ENCODE measurements around the gene PRDM16.

The PRDM16 gene

GRCh38 chr1:3298197-3298596 lies 229.2 kb downstream of the PRDM16 start:
- Mint-ChIP-seq H3K4me1 (no peaks in the 10 kb centered on the region), H3K36me3 (no peaks in the 10 kb centered on the region), H3K9me3 (no peaks in the 10 kb centered on the region), H3K27ac (no peak overlapping the region), H3K27me3 (peaks cover 0 to 6% of the 10 kb centered on the region in 2 donors), H3K4me3 (no peak overlapping the region)
- no peak for DNase-seq
- no peak for ATAC-seq (replicated peaks)

GRCh38 chr1:3304246-3304645 lies 235.2 kb downstream of the PRDM16 start:
- peaks cover 0 to 5% of the 10 kb centered on the region in 2 donors for H3K4me1 Mint-ChIP-seq
- DNase-seq (no peak), ATAC-seq (replicated peaks) (no peak)
- no peaks in the 10 kb centered on the region for H3K9me3 Mint-ChIP-seq
- no peak overlapping the region for H3K27ac Mint-ChIP-seq
- H3K36me3 Mint-ChIP-seq, result no peaks in the 10 kb centered on the region
- no peak overlapping the region for H3K4me3 Mint-ChIP-seq
- peaks cover 4 to 5% of the 10 kb centered on the region in 2 donors for H3K27me3 Mint-ChIP-seq

GRCh38 chr1:3304692-3305091 lies 235.7 kb downstream of the PRDM16 start:
- H3K9me3 Mint-ChIP-seq, result no peaks in the 10 kb centered on the region
- no peak for ATAC-seq (replicated peaks)
- no peaks in the 10 kb centered on the region for H3K36me3 Mint-ChIP-seq
- no peak for DNase-seq
- peaks cover 0 to 5% of the 10 kb centered on the region in 2 donors for H3K4me1 Mint-ChIP-seq
- no peak overlapping the region for H3K27ac Mint-ChIP-seq
- peaks cover 5 to 8% of the 10 kb centered on the region in 2 donors for H3K27me3 Mint-ChIP-seq
- H3K4me3 Mint-ChIP-seq, result no peak overlapping the region

- no peak overlapping the region for H3K4me3 Mint-ChIP-seq
- H3K27me3 Mint-ChIP-seq, result peaks cover 7 to 10% of the 10 kb centered on the region in 2 donors
- ATAC-seq (replicated peaks) (no peak), DNase-seq (no peak)
- H3K36me3 Mint-ChIP-seq, result no peaks in the 10 kb centered on the region
- H3K27ac Mint-ChIP-seq, result no peak overlapping the region
- H3K4me1 Mint-ChIP-seq, result peaks cover 0 to 5% of the 10 kb centered on the region in 2 donors
- H3K9me3 Mint-ChIP-seq, result no peaks in the 10 kb centered on the region
Measured at GRCh38 chr1:3305156-3305555, 236.2 kb downstream of the PRDM16 start.

GRCh38 chr1:3306583-3307291 lies 237.7 kb downstream of the PRDM16 start:
- Mint-ChIP-seq H3K9me3 (no peaks in the 10 kb centered on the region), H3K4me3 (no peak overlapping the region), H3K4me1 (peaks cover 0 to 5% of the 10 kb centered on the region in 2 donors), H3K27ac (no peak overlapping the region), H3K36me3 (no peaks in the 10 kb centered on the region), H3K27me3 (peaks cover 15 to 20% of the 10 kb centered on the region in 2 donors)
- DNase-seq (no peak), ATAC-seq (replicated peaks) (peak; percentile 58 to 80)

GRCh38 chr1:3307359-3307758 lies 238.4 kb downstream of the PRDM16 start:
- H3K4me1 Mint-ChIP-seq, result peaks cover 0 to 5% of the 10 kb centered on the region in 2 donors
- H3K27ac Mint-ChIP-seq, result no peak overlapping the region
- H3K27me3 Mint-ChIP-seq, result peaks cover 17 to 20% of the 10 kb centered on the region in 2 donors
- peak; percentile 10 to 25 for ATAC-seq (replicated peaks)
- no peaks in the 10 kb centered on the region for H3K36me3 Mint-ChIP-seq
- DNase-seq, result no peak
- H3K9me3 Mint-ChIP-seq, result no peaks in the 10 kb centered on the region
- H3K4me3 Mint-ChIP-seq, result no peak overlapping the region

GRCh38 chr1:3308053-3308452 lies 239.1 kb downstream of the PRDM16 start:
- Mint-ChIP-seq H3K36me3 (no peaks in the 10 kb centered on the region), H3K9me3 (no peaks in the 10 kb centered on the region), H3K4me3 (no peak overlapping the region), H3K27me3 (peaks cover 23 to 26% of the 10 kb centered on the region in 2 donors), H3K4me1 (peaks cover 4 to 7% of the 10 kb centered on the region in 2 donors), H3K27ac (no peak overlapping the region)
- ATAC-seq (replicated peaks) (no peak), DNase-seq (no peak)

GRCh38 chr1:3310718-3311400 lies 241.9 kb downstream of the PRDM16 start:
- no peak for DNase-seq
- Mint-ChIP-seq H3K9me3 (no peaks in the 10 kb centered on the region), H3K4me3 (no peak overlapping the region), H3K27ac (no peak overlapping the region), H3K36me3 (no peaks in the 10 kb centered on the region), H3K27me3 (peaks cover 33 to 35% of the 10 kb centered on the region in 2 donors), H3K4me1 (peaks cover 7% of the 10 kb centered on the region in 2 donors)
- no peak for ATAC-seq (replicated peaks)

GRCh38 chr1:3311711-3312110 lies 242.7 kb downstream of the PRDM16 start:
- peaks cover 3 to 5% of the 10 kb centered on the region in 2 donors for H3K9me3 Mint-ChIP-seq
- H3K36me3 Mint-ChIP-seq, result no peaks in the 10 kb centered on the region
- H3K27me3 Mint-ChIP-seq, result peaks cover 30 to 32% of the 10 kb centered on the region in 2 donors
- DNase-seq (no peak), ATAC-seq (replicated peaks) (no peak)
- no peak overlapping the region for H3K27ac Mint-ChIP-seq
- no peak overlapping the region for H3K4me3 Mint-ChIP-seq
- peaks cover 10 to 11% of the 10 kb centered on the region in 2 donors for H3K4me1 Mint-ChIP-seq

- DNase-seq, result no peak
- H3K27ac Mint-ChIP-seq, result no peak overlapping the region
- H3K9me3 Mint-ChIP-seq, result peaks cover 5 to 6% of the 10 kb centered on the region in 2 donors
- peaks cover 7 to 13% of the 10 kb centered on the region in 2 donors for H3K4me1 Mint-ChIP-seq
- peaks cover 30 to 32% of the 10 kb centered on the region in 2 donors for H3K27me3 Mint-ChIP-seq
- H3K4me3 Mint-ChIP-seq, result no peak overlapping the region
- no peak for ATAC-seq (replicated peaks)
- H3K36me3 Mint-ChIP-seq, result no peaks in the 10 kb centered on the region
Measured at GRCh38 chr1:3312310-3312897, 243.4 kb downstream of the PRDM16 start.

- Mint-ChIP-seq H3K27ac (no peak overlapping the region), H3K9me3 (peaks cover 5 to 6% of the 10 kb centered on the region in 2 donors), H3K27me3 (peaks cover 30 to 32% of the 10 kb centered on the region in 2 donors), H3K4me1 (peaks cover 7 to 13% of the 10 kb centered on the region in 2 donors), H3K4me3 (no peak overlapping the region), H3K36me3 (no peaks in the 10 kb centered on the region)
- DNase-seq (peak; percentile 39), ATAC-seq (replicated peaks) (peak; percentile 85 to 89)
Measured at GRCh38 chr1:3312898-3313575, 244.0 kb downstream of the PRDM16 start.

GRCh38 chr1:3313576-3313950 lies 244.6 kb downstream of the PRDM16 start:
- Mint-ChIP-seq H3K36me3 (no peaks in the 10 kb centered on the region), H3K4me1 (peaks cover 7 to 13% of the 10 kb centered on the region in 2 donors), H3K9me3 (peaks cover 5 to 6% of the 10 kb centered on the region in 2 donors), H3K4me3 (no peak overlapping the region), H3K27me3 (peaks cover 30 to 32% of the 10 kb centered on the region in 2 donors), H3K27ac (no peak overlapping the region)
- ATAC-seq (replicated peaks), result no peak
- no peak for DNase-seq

GRCh38 chr1:3314491-3315381 lies 245.7 kb downstream of the PRDM16 start:
- H3K27me3 Mint-ChIP-seq, result peaks cover 24 to 32% of the 10 kb centered on the region in 2 donors
- no peak for DNase-seq
- peaks cover 6% of the 10 kb centered on the region in 2 donors for H3K9me3 Mint-ChIP-seq
- peak overlapping the region; percentile 16 for H3K27ac Mint-ChIP-seq
- H3K4me3 Mint-ChIP-seq, result no peak overlapping the region
- H3K36me3 Mint-ChIP-seq, result no peaks in the 10 kb centered on the region
- peaks cover 7 to 13% of the 10 kb centered on the region in 2 donors for H3K4me1 Mint-ChIP-seq
- no peak for ATAC-seq (replicated peaks)

All from stimulated activated naive B cell treated with anti-CD40 and anti-IgM and Interleukin-4, amounts not matched to agents 10 μg/mL and 1 μg/mL and 100 μg/mL, for 72 hours (primary cell).